DND-41 (cell line): ENCODE results near the gene RGP1.

Experiments
- ATAC-seq: fragments of 200-7000 bp; cut with Tn5 transposase; 3 replicates; pipeline ENCODE4 v1.9.1; 2021; ENCODE audit warnings: low read depth; ENCODE audit not compliant: insufficient read depth
- DNase-seq: peaks from one replicate; pipeline ENCODE4 v3.0.0-alpha.2; 2020
- H2AFZ ChIP-seq: 2 replicates; pipeline ENCODE4 v1.6.0; 2012; ENCODE audit warnings: low read depth, low read length
- H3K27ac ChIP-seq: 2 replicates; pipeline ENCODE4 v1.5.1; 2012; ENCODE audit warnings: low read length, inconsistent platforms
- H3K27me3 ChIP-seq: fragments of 200-600 bp; sonication (generic); 2 replicates; pipeline ENCODE4 v1.6.0; 2012; ENCODE audit warnings: low read length, mild to moderate bottlenecking, inconsistent platforms; ENCODE audit not compliant: insufficient read depth, poor library complexity
- H3K36me3 ChIP-seq: 2 replicates; pipeline ENCODE4 v1.5.1; 2012; ENCODE audit warnings: low read length, inconsistent platforms; ENCODE audit not compliant: insufficient read depth
- H3K4me1 ChIP-seq: 2 replicates; pipeline ENCODE4 v1.5.1; 2012; ENCODE audit warnings: mild to moderate bottlenecking, low read length; ENCODE audit not compliant: insufficient read depth
- H3K4me2 ChIP-seq: 2 replicates; pipeline ENCODE4 v1.6.0; 2012; ENCODE audit warnings: mild to moderate bottlenecking, moderate library complexity, low read length, inconsistent platforms; ENCODE audit not compliant: insufficient read depth
- H3K4me3 ChIP-seq, 2 experiments: fragments of 200-600 bp in 1 of 2; shearing (Covaris generic) in 1 of 2; 2 replicates each; pipeline ENCODE4 v1.5.1; 2012 to 2016; ENCODE audit warnings: inconsistent platforms in 2 of 2, low read length in 2 of 2, mild to moderate bottlenecking in 2 of 2, low read depth in 1 of 2, moderate library complexity in 1 of 2
- H3K79me2 ChIP-seq: 2 replicates; pipeline ENCODE4 v1.6.0; 2012; ENCODE audit warnings: low read length, inconsistent platforms; ENCODE audit not compliant: insufficient read depth
- H3K9ac ChIP-seq: 2 replicates; pipeline ENCODE4 v1.6.0; 2012; ENCODE audit warnings: low read depth, mild to moderate bottlenecking, inconsistent platforms, low read length, moderate library complexity
- H3K9me3 ChIP-seq: 2 replicates; pipeline ENCODE4 v1.5.1; 2012; ENCODE audit warnings: low read length, moderate library complexity, mild to moderate bottlenecking, inconsistent platforms; ENCODE audit not compliant: insufficient read depth, severe bottlenecking
- H4K20me1 ChIP-seq: 2 replicates; pipeline ENCODE4 v1.6.0; 2012; ENCODE audit warnings: low read length; ENCODE audit not compliant: insufficient read depth
- EZH2 ChIP-seq: IDR thresholded peaks from 3 replicates; pipeline ENCODE4 v1.6.1; 2012; ENCODE audit warnings: borderline replicate concordance, low read depth, mild to moderate bottlenecking, moderate library complexity, low read length, inconsistent platforms; ENCODE audit not compliant: severe bottlenecking
- TF ChIP-seq, protein P1 (sequence below): IDR thresholded peaks from 2 replicates; pipeline ENCODE4 v1.5.1; 2012; ENCODE audit warnings: borderline replicate concordance, low read length, moderate library complexity, mild to moderate bottlenecking; ENCODE audit not compliant: poor library complexity, severe bottlenecking; ENCODE audit errors: extremely low read depth

RGP1 gene

DNA sequence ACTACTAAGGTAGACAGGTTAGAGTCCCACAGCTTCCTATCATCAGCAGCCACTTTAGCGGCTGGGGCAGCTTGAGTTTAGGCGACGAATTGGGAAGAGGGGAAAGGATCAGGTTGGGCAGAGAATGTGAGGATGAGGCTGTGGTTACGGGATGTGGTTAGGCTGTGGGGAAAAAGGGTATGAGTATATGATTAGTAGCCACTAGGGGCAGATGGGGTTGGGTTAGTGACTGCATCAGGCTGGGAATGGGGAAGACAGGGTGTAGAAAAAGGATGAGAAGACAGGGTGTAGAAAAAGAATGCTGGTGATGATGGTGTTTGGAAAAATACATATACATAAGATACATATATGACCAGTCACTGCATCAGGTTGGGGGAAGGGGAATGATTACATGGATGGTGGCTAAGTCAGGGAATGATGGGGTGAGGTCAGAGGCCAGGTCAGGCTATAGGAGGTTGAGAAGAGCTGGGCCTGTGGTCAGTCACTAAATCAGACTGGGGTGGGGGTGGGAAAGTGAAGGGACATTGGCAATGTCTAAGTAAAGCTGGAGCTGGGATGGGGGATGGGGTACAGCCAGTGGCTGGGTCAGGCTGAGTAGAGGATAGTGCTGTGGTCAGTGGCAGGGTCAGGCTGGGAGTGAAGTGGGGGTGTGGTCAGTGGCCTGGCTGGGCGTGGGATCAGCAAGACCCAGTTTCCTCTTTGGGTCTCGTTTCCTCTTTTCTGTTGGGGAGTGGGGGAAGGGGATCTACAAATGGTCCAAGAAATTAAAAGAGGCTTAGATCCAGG is 19.2 kb upstream of the RGP1 start:
- H2AFZ ChIP-seq = no peak overlapping the region
- peak overlapping the region in 1 of 2 experiments; percentile 94; a peak in 2 of 4 replicates for H3K4me3 ChIP-seq
- peaks cover 51% of the 10 kb centered on the region for H4K20me1 ChIP-seq
- no peak for TF ChIP-seq EZH2
- TF ChIP-seq, protein P1, sequence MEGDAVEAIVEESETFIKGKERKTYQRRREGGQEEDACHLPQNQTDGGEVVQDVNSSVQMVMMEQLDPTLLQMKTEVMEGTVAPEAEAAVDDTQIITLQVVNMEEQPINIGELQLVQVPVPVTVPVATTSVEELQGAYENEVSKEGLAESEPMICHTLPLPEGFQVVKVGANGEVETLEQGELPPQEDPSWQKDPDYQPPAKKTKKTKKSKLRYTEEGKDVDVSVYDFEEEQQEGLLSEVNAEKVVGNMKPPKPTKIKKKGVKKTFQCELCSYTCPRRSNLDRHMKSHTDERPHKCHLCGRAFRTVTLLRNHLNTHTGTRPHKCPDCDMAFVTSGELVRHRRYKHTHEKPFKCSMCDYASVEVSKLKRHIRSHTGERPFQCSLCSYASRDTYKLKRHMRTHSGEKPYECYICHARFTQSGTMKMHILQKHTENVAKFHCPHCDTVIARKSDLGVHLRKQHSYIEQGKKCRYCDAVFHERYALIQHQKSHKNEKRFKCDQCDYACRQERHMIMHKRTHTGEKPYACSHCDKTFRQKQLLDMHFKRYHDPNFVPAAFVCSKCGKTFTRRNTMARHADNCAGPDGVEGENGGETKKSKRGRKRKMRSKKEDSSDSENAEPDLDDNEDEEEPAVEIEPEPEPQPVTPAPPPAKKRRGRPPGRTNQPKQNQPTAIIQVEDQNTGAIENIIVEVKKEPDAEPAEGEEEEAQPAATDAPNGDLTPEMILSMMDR = peak; percentile 73
- no peaks in the 10 kb centered on the region for H3K9me3 ChIP-seq
- DNase-seq (peak; percentile 63), ATAC-seq (peak; percentile 23)
- peaks cover 40% of the 10 kb centered on the region for H3K36me3 ChIP-seq
- peaks cover 79% of the 10 kb centered on the region for H3K79me2 ChIP-seq
- H3K27ac ChIP-seq = peak overlapping the region; percentile 76
- H3K4me2 ChIP-seq = peak overlapping the region; percentile 93
- H3K27me3 ChIP-seq = no peaks in the 10 kb centered on the region
- peaks cover 59% of the 10 kb centered on the region for H3K4me1 ChIP-seq
- peak overlapping the region; percentile 74 for H3K9ac ChIP-seq

GRCh38 chr9:35730486-35730854 is 18.6 kb upstream of the RGP1 start:
- Histone ChIP-seq H3K36me3 (peaks cover 40% of the 10 kb centered on the region), H3K27ac (peak overlapping the region; percentile 76), H3K27me3 (no peaks in the 10 kb centered on the region), H3K9me3 (no peaks in the 10 kb centered on the region), H3K79me2 (peaks cover 76% of the 10 kb centered on the region), H2AFZ (no peak overlapping the region), H4K20me1 (peaks cover 50% of the 10 kb centered on the region), H3K9ac (peak overlapping the region; percentile 74), H3K4me2 (peak overlapping the region; percentile 93), H3K4me1 (peaks cover 59% of the 10 kb centered on the region), H3K4me3 (peak overlapping the region in 1 of 2 experiments; percentile 94; a peak in 2 of 4 replicates)
- DNase-seq (no peak), ATAC-seq (no peak)
- TF ChIP-seq EZH2 = no peak

- H3K4me1 ChIP-seq = peaks cover 59% of the 10 kb centered on the region
- H3K9me3 ChIP-seq = no peaks in the 10 kb centered on the region
- peaks cover 40% of the 10 kb centered on the region for H3K36me3 ChIP-seq
- TF ChIP-seq, protein P1 = no peak
- no peak for TF ChIP-seq EZH2
- peaks cover 41% of the 10 kb centered on the region for H4K20me1 ChIP-seq
- H3K27ac ChIP-seq = peak overlapping the region; percentile 76
- H3K4me2 ChIP-seq = peak overlapping the region; percentile 93
- DNase-seq (no peak), ATAC-seq (no peak)
- peak overlapping the region; percentile 63 for H2AFZ ChIP-seq
- H3K27me3 ChIP-seq = no peaks in the 10 kb centered on the region
- peak overlapping the region; percentile 94 to 95; a peak in 3 of 4 replicates for H3K4me3 ChIP-seq
- peak overlapping the region; percentile 74 for H3K9ac ChIP-seq
- H3K79me2 ChIP-seq = peaks cover 68% of the 10 kb centered on the region
Measured at GRCh38 chr9:35731415-35732184, 17.5 kb upstream of the RGP1 start.
